K562 (cell line): ENCODE measurements around the gene CCDC148. TPM values are rescaled to one million over a fixed set of nuclear protein-coding genes. Genes with fewer than 3 reads are reported as not detected.
A peak's percentile ranks its signal among the peaks of the same experiment; 100 is the strongest.

Experiments used
- CHD7 ChIP-seq: fragments of 200-600 bp; sonication (generic); IDR thresholded peaks from one replicate; pipeline ENCODE4 v1.6.1; 2012; ENCODE audit warnings: mild to moderate bottlenecking, low read depth, low read length, inconsistent platforms
- KLF10 ChIP-seq: fragments of 250-450 bp; sonication (Bioruptor Pico); IDR thresholded peaks from 2 replicates; pipeline ENCODE4 v1.6.1; 2021; ENCODE audit warnings: matching md5 sums
- RUNX1 ChIP-seq: sonication (generic); IDR thresholded peaks from 2 replicates; pipeline ENCODE4 v1.6.1; 2016; ENCODE audit warnings: antibody characterized with exemption, low read depth
- ZNF217 ChIP-seq: sonication (generic); formaldehyde crosslinking; IDR thresholded peaks from 2 replicates; pipeline ENCODE4 v1.8.0; 2022; ENCODE audit warnings: mild to moderate bottlenecking, missing genetic modification reagents
- ZNF316 ChIP-seq: fragments of 450-650 bp; IDR thresholded peaks from 2 replicates; pipeline ENCODE4 v1.6.1; 2016
- polyA plus RNA-seq, 8 experiments: library from polyadenylated mRNA; depleted of rRNA in 4 of 8; stranded (reverse) in 5 of 8; unstranded in 3 of 8; fragments of >200 nt; fragmentation: Nextera tagmentation in 2 of 8; fragmentation: Illumina TruSeq in 1 of 8; extraction: Ambion mirVana in 2 of 8; extraction: Trizol in 1 of 8; gene quantifications; 2 replicates each; pipeline versions ENCODE4 v1.2.1 to v1.2.3, GENCODE V29; 2011 to 2014; ENCODE audit warnings: inconsistent platforms in 1 of 8, missing spikeins in 1 of 8
- total RNA-seq, 7 experiments: library from RNA; depleted of rRNA in 6 of 7; stranded (reverse); fragments of >200 nt in 6 of 7; fragmentation: Illumina TruSeq in 2 of 7; extraction: Trizol in 2 of 7; gene quantifications; 2 replicates each; pipeline versions ENCODE4 v1.2.1 to v1.2.3, GENCODE V29; 2011 to 2021; ENCODE audit warnings: low replicate concordance in 1 of 7

CCDC148 gene
- total and polyA plus RNA-seq, 9 of the 15 experiments (the other 6 are each of a cell fraction or from before 2014, with no cell fraction given): 0.10 to 1.4 (median 0.65) TPM

DNA sequence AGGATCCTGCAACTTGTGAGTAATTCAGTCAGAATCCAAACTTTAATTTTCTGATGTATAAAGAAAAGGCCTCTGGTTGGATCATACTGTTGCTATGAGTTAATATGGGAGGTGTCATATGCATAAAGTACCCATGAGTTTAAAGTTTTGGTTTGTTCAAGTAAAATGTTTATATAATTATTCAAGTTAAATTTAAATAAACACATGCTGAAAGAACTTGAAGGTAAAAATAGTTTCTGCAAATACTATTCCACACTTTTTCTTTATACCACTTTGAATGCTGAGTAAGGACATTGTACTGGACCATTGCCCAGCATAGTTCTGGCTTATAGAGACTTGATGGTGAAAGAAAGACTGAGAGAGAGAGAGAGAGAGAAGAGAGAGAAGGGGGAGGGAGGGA is 30.9 kb upstream of the CCDC148 start (continued):
- TF ChIP-seq KLF10 (CRISPR knock-in tag) (no peak), CHD7 (no peak), ZNF217 (no peak), RUNX1 (no peak), ZNF316 (peak; percentile 72)
